ENCODE measurements around the gene NIPA2. TPM values are rescaled to one million over a fixed set of nuclear protein-coding genes. Genes with fewer than 3 reads are reported as not detected.

Gene NIPA2
- total RNA-seq, 2 experiments from 2014 or later, result 42.6 to 61.4 TPM

DNA sequence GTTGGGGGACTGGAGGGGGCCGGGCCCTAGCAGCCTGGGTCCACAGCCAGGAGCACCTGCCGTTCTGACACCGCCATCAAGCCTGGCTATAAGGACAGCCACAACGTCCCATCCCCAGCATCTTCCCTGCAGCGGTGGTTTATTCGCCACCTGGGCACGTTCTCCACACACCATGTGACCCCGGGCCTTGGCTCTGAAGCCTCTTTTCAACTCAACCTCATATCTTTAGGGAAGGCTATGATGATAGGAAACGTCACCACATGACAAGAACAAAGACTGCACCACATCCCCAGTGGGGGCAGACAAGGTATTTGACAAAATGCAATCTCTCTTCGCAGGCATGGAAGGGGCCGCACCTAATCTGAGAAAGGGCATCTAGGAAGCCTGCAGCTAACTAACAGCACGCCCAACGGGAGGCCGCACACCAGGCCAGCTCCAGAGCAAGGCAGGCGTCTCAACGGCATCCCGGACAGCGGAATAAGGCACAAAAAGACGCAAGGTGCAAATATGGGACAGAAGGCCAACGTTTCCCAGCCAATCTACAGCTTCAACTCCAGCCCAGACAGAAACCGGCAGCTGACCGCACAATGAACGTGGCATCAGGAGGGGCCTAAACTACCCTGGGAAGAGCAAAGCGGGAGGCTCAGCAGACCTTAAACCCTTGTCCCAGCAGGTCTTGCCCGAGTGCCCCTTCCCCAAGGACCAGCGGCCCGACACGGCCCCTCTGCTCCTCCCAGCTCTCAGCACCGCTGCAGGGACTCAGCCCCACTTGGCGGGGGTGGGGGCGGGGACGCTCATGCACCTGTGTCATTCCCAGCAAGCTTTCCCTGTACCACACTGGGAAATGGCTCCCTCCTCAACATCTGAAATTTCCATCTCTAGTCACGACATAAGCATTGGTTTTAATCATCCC lies 41.9 kb downstream of the NIPA2 start:
- H3K27ac Mint-ChIP-seq, result no peak overlapping the region
- H3K27me3 Mint-ChIP-seq, result no peaks in the 10 kb centered on the region
- intact Hi-C loops (cut with DNase I, micrococcal nuclease), result loop anchor here in 1 of 2 experiments (10.0 kb wide), 1 partner anchor 94 kb away; no protein-coding TSS in a partner anchor
- H3K4me3 Mint-ChIP-seq, result no peak overlapping the region
- ATAC-seq (no peak), DNase-seq (no peak)
- ChIA-PET POLR2A (no interaction called here), CTCF (no interaction called here)
- H3K36me3 Mint-ChIP-seq (ENCODE audit: low read depth), result peaks cover 15% of the 10 kb centered on the region
- H3K9me3 Mint-ChIP-seq (ENCODE audit: low read depth), result no peaks in the 10 kb centered on the region
- H3K4me1 Mint-ChIP-seq, result no peaks in the 10 kb centered on the region

GRCh38 chr15:22880981-22881738 lies 42.7 kb downstream of the NIPA2 start:
- ATAC-seq (no peak), DNase-seq (no peak)
- intact Hi-C loops (cut with DNase I, micrococcal nuclease), result loop anchor here in 1 of 2 experiments (10.0 kb wide), 1 partner anchor 94 kb away; no protein-coding TSS in a partner anchor
- POLR2A ChIA-PET, result no interaction called here
- Mint-ChIP-seq H3K4me1 (no peaks in the 10 kb centered on the region), H3K9me3 (ENCODE audit: low read depth) (no peaks in the 10 kb centered on the region), H3K27me3 (no peaks in the 10 kb centered on the region), H3K4me3 (no peak overlapping the region), H3K27ac (no peak overlapping the region), H3K36me3 (ENCODE audit: low read depth) (peaks cover 12% of the 10 kb centered on the region)
- CTCF ChIA-PET, result no interaction called here

GRCh38 chr15:22881739-22882440 lies 43.4 kb downstream of the NIPA2 start:
- Mint-ChIP-seq H3K27me3 (no peaks in the 10 kb centered on the region), H3K9me3 (ENCODE audit: low read depth) (no peaks in the 10 kb centered on the region), H3K4me1 (no peaks in the 10 kb centered on the region), H3K27ac (no peak overlapping the region), H3K36me3 (ENCODE audit: low read depth) (peaks cover 10% of the 10 kb centered on the region), H3K4me3 (no peak overlapping the region)
- intact Hi-C loops (cut with DNase I, micrococcal nuclease), result loop anchor here in 1 of 2 experiments (10.0 kb wide), 1 partner anchor 93 kb away; no protein-coding TSS in a partner anchor
- ChIA-PET CTCF (no interaction called here), POLR2A (no interaction called here)
- ATAC-seq (no peak), DNase-seq (no peak)

- intact Hi-C loops (cut with DNase I, micrococcal nuclease), result loop anchor here in 1 of 2 experiments (10.0 kb wide), 1 partner anchor 92 kb away; no protein-coding TSS in a partner anchor
- no peak overlapping the region for H3K27ac Mint-ChIP-seq
- no peak for DNase-seq
- no peaks in the 10 kb centered on the region for H3K27me3 Mint-ChIP-seq
- no peak for ATAC-seq
- H3K4me1 Mint-ChIP-seq, result no peaks in the 10 kb centered on the region
- H3K9me3 Mint-ChIP-seq (ENCODE audit: low read depth), result no peaks in the 10 kb centered on the region
- ChIA-PET POLR2A (no interaction called here), CTCF (no interaction called here)
- no peak overlapping the region for H3K4me3 Mint-ChIP-seq
- H3K36me3 Mint-ChIP-seq (ENCODE audit: low read depth), result peaks cover 3% of the 10 kb centered on the region
Measured at GRCh38 chr15:22883196-22883595, 44.7 kb downstream of the NIPA2 start.

DNA sequence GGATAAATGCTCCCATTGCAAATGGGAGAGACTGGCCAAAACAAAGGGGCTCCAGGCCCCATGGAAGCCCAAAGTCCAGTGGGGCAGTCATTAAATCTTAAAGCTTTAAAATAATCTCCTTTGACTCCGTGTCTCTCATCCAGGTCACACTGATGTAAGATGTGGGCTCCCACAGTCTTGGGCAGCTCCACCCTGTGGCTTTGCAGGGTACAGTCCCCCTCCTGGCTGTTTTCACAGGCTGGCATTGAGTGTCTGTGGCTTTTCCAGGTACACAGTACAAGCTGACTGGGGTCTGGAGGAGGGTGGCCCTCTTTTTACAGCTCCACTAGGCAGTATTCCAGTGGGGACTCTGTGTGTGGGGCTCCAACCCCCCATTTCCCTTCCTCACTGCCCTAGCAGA lies 45.9 kb downstream of the NIPA2 start:
- no peak for ATAC-seq
- Mint-ChIP-seq H3K4me1 (no peaks in the 10 kb centered on the region), H3K27ac (no peak overlapping the region), H3K9me3 (ENCODE audit: low read depth) (no peaks in the 10 kb centered on the region), H3K4me3 (no peak overlapping the region), H3K27me3 (no peaks in the 10 kb centered on the region), H3K36me3 (ENCODE audit: low read depth) (peaks cover 3% of the 10 kb centered on the region)
- intact Hi-C loops (cut with DNase I, micrococcal nuclease), result loop anchor here in 1 of 2 experiments (10.0 kb wide), 1 partner anchor 90 kb away; no protein-coding TSS in a partner anchor
- ChIA-PET CTCF (no interaction called here), POLR2A (no interaction called here)
- DNase-seq, result peak; percentile 34

DNA sequence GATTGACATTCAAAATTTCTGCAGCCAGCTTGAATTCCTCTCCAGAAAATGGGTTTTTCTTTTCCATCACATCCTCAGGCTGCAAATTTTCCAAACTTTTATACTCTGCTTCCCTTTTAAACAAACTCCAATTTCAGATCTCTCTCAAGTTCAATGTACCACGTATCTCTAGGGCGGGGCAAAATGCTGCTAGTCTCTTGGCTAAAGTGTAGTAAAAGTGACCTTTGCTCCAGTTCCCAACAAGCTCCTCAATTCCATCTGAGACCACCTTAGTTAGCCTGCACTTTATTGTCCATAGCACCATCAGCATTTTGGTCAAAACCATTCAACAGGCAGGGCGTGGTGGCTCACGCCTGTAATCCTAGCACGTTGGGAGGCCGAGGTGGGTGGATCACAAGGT lies 46.7 kb downstream of the NIPA2 start:
- no peak overlapping the region for H3K27ac Mint-ChIP-seq
- ATAC-seq (no peak), DNase-seq (no peak)
- H3K4me3 Mint-ChIP-seq, result no peak overlapping the region
- POLR2A ChIA-PET, result no interaction called here
- H3K4me1 Mint-ChIP-seq, result no peaks in the 10 kb centered on the region
- no peaks in the 10 kb centered on the region for H3K9me3 Mint-ChIP-seq (ENCODE audit: low read depth)
- CTCF ChIA-PET, result interaction anchor here (0.6 kb wide), 1 partner anchor 84 kb away, joined by 3 read pairs; no protein-coding TSS in a partner anchor
- intact Hi-C loops (cut with DNase I, micrococcal nuclease), result loop anchor here in 1 of 2 experiments (10.0 kb wide), 1 partner anchor 90 kb away; no protein-coding TSS in a partner anchor
- no peaks in the 10 kb centered on the region for H3K27me3 Mint-ChIP-seq
- peaks cover 3% of the 10 kb centered on the region for H3K36me3 Mint-ChIP-seq (ENCODE audit: low read depth)

- H3K9me3 Mint-ChIP-seq (ENCODE audit: low read depth), result no peaks in the 10 kb centered on the region
- ChIA-PET POLR2A (no interaction called here), CTCF (no interaction called here)
- DNase-seq (no peak), ATAC-seq (no peak)
- intact Hi-C loops (cut with DNase I, micrococcal nuclease), result loop anchor here in 1 of 2 experiments (10.0 kb wide), 1 partner anchor 87 kb away; no protein-coding TSS in a partner anchor
- H3K27me3 Mint-ChIP-seq, result no peaks in the 10 kb centered on the region
- no peaks in the 10 kb centered on the region for H3K4me1 Mint-ChIP-seq
- H3K4me3 Mint-ChIP-seq, result no peak overlapping the region
- H3K27ac Mint-ChIP-seq, result no peak overlapping the region
- no peaks in the 10 kb centered on the region for H3K36me3 Mint-ChIP-seq (ENCODE audit: low read depth)
Measured at GRCh38 chr15:22887157-22887951, 48.9 kb downstream of the NIPA2 start.

DNA sequence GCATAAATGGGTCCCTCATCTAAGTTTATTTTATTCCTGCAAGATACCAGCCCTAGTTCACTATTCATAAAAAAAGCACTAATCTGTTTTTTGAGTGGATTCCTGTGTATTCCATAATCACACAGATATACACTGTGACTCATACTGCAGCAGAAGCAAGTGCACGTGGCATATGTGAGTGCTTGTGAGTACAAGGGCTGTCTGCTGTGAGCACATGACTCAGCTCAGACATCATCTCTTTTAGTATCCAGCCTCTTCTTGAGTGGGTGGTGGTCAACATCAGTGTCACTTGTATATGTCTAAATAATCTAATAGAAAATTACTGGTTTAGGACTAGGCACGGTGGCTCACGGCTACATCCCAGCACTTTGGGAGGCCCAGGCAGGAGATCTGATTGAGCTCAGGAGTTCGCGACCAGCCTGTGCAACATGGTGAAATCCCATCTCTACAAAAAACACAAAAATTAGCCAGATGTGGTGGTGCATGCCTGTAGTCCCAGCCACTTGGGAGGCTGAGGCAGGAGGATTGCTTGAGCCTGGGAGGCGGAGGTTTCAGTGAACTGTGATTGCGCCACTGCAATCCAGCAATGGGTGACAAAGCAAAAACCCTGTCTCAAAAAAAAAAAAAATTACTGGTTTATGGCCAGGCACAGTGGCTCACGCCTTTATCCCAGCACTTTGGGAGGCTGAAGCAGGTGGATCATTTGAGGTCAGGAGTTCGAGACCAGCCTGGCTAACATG lies 49.8 kb downstream of the NIPA2 start:
- POLR2A ChIA-PET, result no interaction called here
- intact Hi-C loops (cut with DNase I, micrococcal nuclease), result loop anchor here in 1 of 2 experiments (10.0 kb wide), 1 partner anchor 87 kb away; no protein-coding TSS in a partner anchor

GRCh38 chr15:22889146-22889818 lies 50.8 kb downstream of the NIPA2 start:
- intact Hi-C loops (cut with DNase I, micrococcal nuclease), result loop anchor here in 1 of 2 experiments (10.0 kb wide), 1 partner anchor 86 kb away; no protein-coding TSS in a partner anchor
- ChIA-PET POLR2A (no interaction called here), CTCF (no interaction called here)
- no peak overlapping the region for H3K27ac Mint-ChIP-seq
- H3K27me3 Mint-ChIP-seq, result no peaks in the 10 kb centered on the region
- H3K9me3 Mint-ChIP-seq (ENCODE audit: low read depth), result no peaks in the 10 kb centered on the region
- H3K4me1 Mint-ChIP-seq, result no peaks in the 10 kb centered on the region
- no peaks in the 10 kb centered on the region for H3K36me3 Mint-ChIP-seq (ENCODE audit: low read depth)
- no peak for DNase-seq
- no peak overlapping the region for H3K4me3 Mint-ChIP-seq
- no peak for ATAC-seq

More for the DNA sequence above, 49.8 kb downstream of the NIPA2 start:
- no peak for DNase-seq
- no peaks in the 10 kb centered on the region for H3K36me3 Mint-ChIP-seq (ENCODE audit: low read depth)
- H3K4me3 Mint-ChIP-seq, result no peak overlapping the region
- ATAC-seq, result no peak
- no peaks in the 10 kb centered on the region for H3K4me1 Mint-ChIP-seq
- CTCF ChIA-PET, result no interaction called here
- H3K9me3 Mint-ChIP-seq (ENCODE audit: low read depth), result no peaks in the 10 kb centered on the region
- H3K27me3 Mint-ChIP-seq, result no peaks in the 10 kb centered on the region
- H3K27ac Mint-ChIP-seq, result no peak overlapping the region

GRCh38 chr15:22890296-22890695 lies 51.8 kb downstream of the NIPA2 start:
- H3K36me3 Mint-ChIP-seq (ENCODE audit: low read depth), result no peaks in the 10 kb centered on the region
- ChIA-PET POLR2A (no interaction called here), CTCF (no interaction called here)
- DNase-seq (no peak), ATAC-seq (no peak)
- intact Hi-C loops (cut with DNase I, micrococcal nuclease), result no loop called here
- H3K4me3 Mint-ChIP-seq, result no peak overlapping the region
- no peaks in the 10 kb centered on the region for H3K27me3 Mint-ChIP-seq
- H3K27ac Mint-ChIP-seq, result no peak overlapping the region
- H3K4me1 Mint-ChIP-seq, result peaks cover under 1% of the 10 kb centered on the region
- no peaks in the 10 kb centered on the region for H3K9me3 Mint-ChIP-seq (ENCODE audit: low read depth)
